Esophagus mucosa (tissue), 1 donor: ENCODE data around the gene ZSCAN5C. TPM values are rescaled to one million over a fixed set of nuclear protein-coding genes. Genes with fewer than 3 reads are reported as not detected.

ENCODE experiments used
- total RNA-seq: library from RNA; stranded (reverse); gene quantifications from one replicate; pipeline ENCODE4 v1.2.4, GENCODE V29; 2023
- donor health status: DM: yes; HTN: yes; CAD: no.

Gene ZSCAN5C
- total RNA-seq, 1 donor from 2014 or later = not detected

Other genes starting within 250 kb of the ZSCAN5C start
- gene NLRP5, start 215.5 kb upstream of the ZSCAN5C start, total RNA-seq = not detected
- gene ZNF787, start 81.0 kb upstream of the ZSCAN5C start, total RNA-seq = 24.4 TPM
- gene ZNF444, start 61.0 kb upstream of the ZSCAN5C start, total RNA-seq = 10.4 TPM
- not detected for gene GALP, start 26.3 kb upstream of the ZSCAN5C start, total RNA-seq
- not detected for gene ZSCAN5B, start 4.5 kb upstream of the ZSCAN5C start, total RNA-seq
- 1.4 TPM for gene EDDM13, start 70.5 kb downstream of the ZSCAN5C start, total RNA-seq
- gene ZSCAN5A, start 112.6 kb downstream of the ZSCAN5C start, total RNA-seq = 7.8 TPM
- 0.92 TPM for gene ZNF582, start 191.3 kb downstream of the ZSCAN5C start, total RNA-seq
- gene ZNF583, start 202.1 kb downstream of the ZSCAN5C start, total RNA-seq = 0.48 TPM